HCT116 (cell line): Measurements from ENCODE around the gene PKNOX2.

Experiments used
- CBX3 ChIP-seq: IDR thresholded peaks from 2 replicates; pipeline ENCODE4 v1.6.1; 2012; ENCODE audit warnings: low read depth
- CEBPB ChIP-seq: IDR thresholded peaks from 2 replicates; pipeline ENCODE4 v1.6.1; 2012; ENCODE audit warnings: low read depth
- CTCF ChIP-seq, 3 experiments: fragments of 200-600 bp in 1 of 3; sonication (generic) in 1 of 3; IDR thresholded peaks in 2 of 3; conservative IDR thresholded peaks in 1 of 3; 2 replicates each; pipeline ENCODE4 v1.5.1; 2012 to 2017; ENCODE audit warnings: low read depth in 2 of 3, low read length in 2 of 3, antibody characterized with exemption in 1 of 3, borderline replicate concordance in 1 of 3, control low read depth in 1 of 3, mild to moderate bottlenecking in 1 of 3, mixed read lengths in 1 of 3, mixed run types in 1 of 3, moderate library complexity in 1 of 3; ENCODE audit not compliant: insufficient read depth in 1 of 3
- EZH2 ChIP-seq: fragments of 200-600 bp; sonication (generic); IDR thresholded peaks from 2 replicates; pipeline ENCODE4 v1.6.1; 2017; ENCODE audit warnings: antibody characterized with exemption, mixed run types
- POLR2A ChIP-seq: IDR thresholded peaks from 2 replicates; pipeline ENCODE4 v1.7.0; 2011; ENCODE audit warnings: borderline replicate concordance; ENCODE audit not compliant: insufficient read depth, insufficient read length; ENCODE audit errors: extremely low read depth
- POLR2AphosphoS5 ChIP-seq: IDR thresholded peaks from 2 replicates; pipeline ENCODE4 v1.6.1; 2011; ENCODE audit warnings: mild to moderate bottlenecking, low read depth, low read length, moderate library complexity
- RAD21 ChIP-seq: IDR thresholded peaks from 2 replicates; pipeline ENCODE4 v1.6.1; 2012; ENCODE audit warnings: low read depth, mild to moderate bottlenecking
- REST ChIP-seq: IDR thresholded peaks from 2 replicates; pipeline ENCODE4 v1.6.1; 2012; ENCODE audit warnings: low read depth
- SP1 ChIP-seq: IDR thresholded peaks from 2 replicates; pipeline ENCODE4 v1.6.1; 2012; ENCODE audit warnings: low read depth
- SRF ChIP-seq: IDR thresholded peaks from 2 replicates; pipeline ENCODE4 v1.6.1; 2012; ENCODE audit warnings: low read depth
- TCF7L2 ChIP-seq: IDR thresholded peaks from 2 replicates; pipeline ENCODE4 v1.7.0; 2011; ENCODE audit warnings: borderline replicate concordance, inconsistent platforms; ENCODE audit not compliant: insufficient read depth, insufficient read length; ENCODE audit errors: extremely low read depth
- YY1 ChIP-seq: IDR thresholded peaks from 2 replicates; pipeline ENCODE4 v1.6.1; 2011; ENCODE audit warnings: low read length, low read depth, moderate library complexity, mild to moderate bottlenecking; ENCODE audit not compliant: insufficient replicate concordance; ENCODE audit errors: extremely low read depth

- TF ChIP-seq CTCF (IDR thresholded peaks at IDR 0.05 in 2 of 3, conservative IDR thresholded peaks at IDR 0.05 in 1 of 3; ENCODE audit: borderline replicate concordance in 1 of 3, insufficient read depth in 1 of 3, low read depth in 2 of 3, low read length in 2 of 3) (no peak), EZH2 (no peak), YY1 (no peak), SP1 (no peak), CEBPB (no peak), SRF (no peak), RAD21 (no peak), POLR2A (no peak), POLR2AphosphoS5 (no peak), CBX3 (no peak), TCF7L2 (no peak), REST (no peak)
These were observed 60.9 kb downstream of the PKNOX2 start for GRCh38 chr11:125225401-125225800.
